GM12872 (cell line): ENCODE measurements around the gene ZWILCH.

Experiments used
- TF ChIP-seq, protein P1 (sequence below): IDR thresholded peaks from 3 replicates; pipeline ENCODE4 v1.5.1; 2011; ENCODE audit warnings: low read depth, mild to moderate bottlenecking, low read length, moderate library complexity; ENCODE audit not compliant: insufficient read depth

ZWILCH gene

DNA sequence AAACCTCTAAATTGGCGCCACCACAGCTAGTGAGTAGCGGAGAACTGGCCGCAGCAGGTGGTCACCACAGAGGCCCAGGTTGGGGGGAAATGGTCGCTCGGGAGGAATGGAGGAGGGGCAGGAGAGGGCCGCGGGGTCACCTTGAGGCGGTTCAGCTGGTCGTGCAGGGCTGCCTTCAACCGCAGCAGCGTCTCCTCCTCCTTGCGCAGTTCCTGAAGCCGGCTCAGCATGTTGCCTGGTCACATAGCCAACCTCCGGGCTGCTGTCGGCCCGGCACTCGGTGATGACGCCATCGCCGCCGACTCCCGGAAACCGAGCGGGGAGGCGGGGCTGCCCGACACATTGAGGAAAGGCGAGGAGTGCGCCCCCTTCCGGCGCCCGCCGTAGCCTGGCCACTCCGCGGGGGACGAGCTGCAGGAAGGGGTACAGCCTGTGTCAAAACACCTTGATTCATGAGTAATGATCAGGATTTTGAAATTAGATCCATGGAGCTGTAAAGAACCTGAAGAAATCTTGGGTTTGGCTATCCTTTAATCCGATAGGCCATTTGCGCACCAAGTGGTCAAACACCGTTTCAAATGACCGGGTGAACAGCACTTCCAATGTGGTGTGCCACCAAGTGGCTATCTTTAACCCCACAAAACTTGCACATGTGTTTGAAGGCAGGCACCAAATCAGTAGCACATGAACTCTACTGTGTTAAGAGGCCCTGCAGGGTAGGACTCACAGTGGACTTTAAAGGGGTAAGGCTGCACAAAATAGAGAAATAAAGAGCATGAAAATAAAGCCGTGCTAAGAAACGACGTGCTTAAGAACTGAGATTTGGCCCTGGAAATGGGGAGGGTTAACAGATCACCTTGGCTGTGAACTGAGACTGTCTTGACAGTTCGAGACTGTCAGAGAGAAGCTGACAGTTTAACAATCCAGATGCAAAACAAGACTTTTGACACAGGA lies 7.3 kb upstream of the ZWILCH start, which contains the start of gene SNAPC5:
TSS of gene SNAPC5 (minus strand) at position 261 of the 954 bp plus-strand sequence. CDS start at position 230, 31 bp downstream.
- TF ChIP-seq, protein P1, sequence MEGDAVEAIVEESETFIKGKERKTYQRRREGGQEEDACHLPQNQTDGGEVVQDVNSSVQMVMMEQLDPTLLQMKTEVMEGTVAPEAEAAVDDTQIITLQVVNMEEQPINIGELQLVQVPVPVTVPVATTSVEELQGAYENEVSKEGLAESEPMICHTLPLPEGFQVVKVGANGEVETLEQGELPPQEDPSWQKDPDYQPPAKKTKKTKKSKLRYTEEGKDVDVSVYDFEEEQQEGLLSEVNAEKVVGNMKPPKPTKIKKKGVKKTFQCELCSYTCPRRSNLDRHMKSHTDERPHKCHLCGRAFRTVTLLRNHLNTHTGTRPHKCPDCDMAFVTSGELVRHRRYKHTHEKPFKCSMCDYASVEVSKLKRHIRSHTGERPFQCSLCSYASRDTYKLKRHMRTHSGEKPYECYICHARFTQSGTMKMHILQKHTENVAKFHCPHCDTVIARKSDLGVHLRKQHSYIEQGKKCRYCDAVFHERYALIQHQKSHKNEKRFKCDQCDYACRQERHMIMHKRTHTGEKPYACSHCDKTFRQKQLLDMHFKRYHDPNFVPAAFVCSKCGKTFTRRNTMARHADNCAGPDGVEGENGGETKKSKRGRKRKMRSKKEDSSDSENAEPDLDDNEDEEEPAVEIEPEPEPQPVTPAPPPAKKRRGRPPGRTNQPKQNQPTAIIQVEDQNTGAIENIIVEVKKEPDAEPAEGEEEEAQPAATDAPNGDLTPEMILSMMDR = peak; percentile 92

DNA sequence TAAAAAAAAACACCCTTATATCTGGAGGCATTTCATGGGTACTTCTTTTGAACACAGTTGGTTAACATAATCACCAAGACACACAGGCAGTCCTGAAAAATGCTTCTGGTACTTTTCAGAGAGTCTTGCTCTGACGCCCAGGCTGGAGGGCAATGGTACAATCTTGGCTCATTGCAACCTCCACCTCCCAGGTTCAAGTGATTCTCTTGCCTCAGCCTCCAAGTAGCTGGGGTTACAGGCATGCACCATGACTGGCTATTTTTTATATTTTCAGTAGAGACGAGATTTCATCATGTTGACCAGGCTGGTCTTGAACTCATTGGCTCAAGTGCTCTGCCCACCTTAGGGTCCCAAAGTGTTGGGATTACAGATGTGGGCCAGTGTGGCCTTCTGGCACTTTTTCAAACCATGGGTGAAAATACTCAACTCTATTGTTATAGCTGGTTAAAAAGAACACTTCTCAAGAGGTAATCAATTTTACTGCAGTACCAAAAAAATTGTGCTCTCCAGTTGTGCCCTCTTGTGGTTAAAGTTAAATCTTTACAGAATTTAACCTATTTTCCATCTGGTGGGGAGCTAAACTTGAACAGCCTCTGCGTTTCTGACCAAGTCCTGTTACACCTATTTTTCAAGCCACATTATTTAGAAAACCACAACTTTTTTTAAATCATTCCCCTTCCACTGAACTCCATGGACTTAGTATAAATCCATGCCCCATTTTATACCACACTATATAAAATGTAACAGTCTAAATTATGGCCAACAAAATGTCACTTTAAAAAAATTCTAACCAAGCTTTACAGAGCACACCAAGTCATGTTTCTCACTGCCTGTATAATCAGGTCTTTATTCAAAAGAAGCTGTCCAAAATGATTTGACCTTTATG lies 6.4 kb upstream of the ZWILCH start:
- TF ChIP-seq, protein P1 = peak; percentile 36; the same call in 2 of the 3 replicates

DNA sequence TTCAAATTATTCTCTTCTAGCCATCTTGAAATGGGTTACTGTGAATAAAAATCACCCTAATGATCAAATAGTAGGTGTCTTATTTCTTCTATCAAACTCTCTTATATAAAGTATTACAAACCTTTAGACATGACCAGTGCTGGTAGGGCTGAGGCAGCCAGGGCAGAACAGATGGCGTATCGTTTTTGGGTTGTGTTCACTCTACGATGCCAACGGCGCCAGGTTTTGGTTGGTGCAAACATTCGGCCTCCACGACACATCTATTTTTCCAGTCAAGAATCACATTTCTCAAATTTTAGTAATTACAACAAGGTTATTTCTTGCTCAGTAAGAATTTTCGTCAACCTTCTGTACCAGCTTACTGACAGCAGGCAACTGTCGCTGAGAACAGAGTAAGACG lies 2.6 kb upstream of the ZWILCH start:
- TF ChIP-seq, protein P1 = no peak

DNA sequence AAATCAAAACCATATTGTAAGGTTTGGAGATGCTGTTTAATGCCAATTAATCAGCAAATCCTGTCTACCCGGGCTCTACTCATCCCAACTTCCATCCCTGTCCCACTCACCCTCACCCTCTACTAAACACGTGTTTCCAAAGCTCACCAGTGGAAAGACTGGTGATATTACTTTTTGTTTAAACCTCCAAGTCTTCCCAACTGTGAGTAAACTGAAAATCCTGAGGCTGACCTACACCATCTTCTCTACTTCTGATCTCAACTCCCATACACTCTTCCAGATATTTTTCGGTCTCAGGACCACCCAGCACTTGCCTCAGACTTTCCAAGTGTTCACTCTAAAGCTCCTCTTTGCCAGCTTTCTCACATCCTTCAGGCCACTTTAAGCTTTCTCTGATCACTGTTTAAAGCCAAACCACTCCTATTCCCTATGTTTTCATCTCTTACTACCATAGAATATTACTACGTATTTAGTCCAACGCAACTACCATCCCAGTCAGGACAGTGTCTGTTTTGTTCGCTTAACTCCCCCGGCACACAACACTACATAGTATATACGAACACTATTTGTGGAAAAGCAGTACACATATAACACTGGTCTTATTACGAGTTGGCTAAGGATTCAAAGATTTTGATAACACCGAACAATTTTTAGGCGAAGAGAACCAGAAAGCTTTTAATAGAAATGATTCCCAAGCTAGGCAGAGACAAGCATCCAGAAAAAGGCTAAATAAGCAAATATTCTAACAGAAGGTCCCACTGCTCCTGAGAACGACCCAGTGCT lies 1.2 kb upstream of the ZWILCH start:
- TF ChIP-seq, protein P1 = no peak

DNA sequence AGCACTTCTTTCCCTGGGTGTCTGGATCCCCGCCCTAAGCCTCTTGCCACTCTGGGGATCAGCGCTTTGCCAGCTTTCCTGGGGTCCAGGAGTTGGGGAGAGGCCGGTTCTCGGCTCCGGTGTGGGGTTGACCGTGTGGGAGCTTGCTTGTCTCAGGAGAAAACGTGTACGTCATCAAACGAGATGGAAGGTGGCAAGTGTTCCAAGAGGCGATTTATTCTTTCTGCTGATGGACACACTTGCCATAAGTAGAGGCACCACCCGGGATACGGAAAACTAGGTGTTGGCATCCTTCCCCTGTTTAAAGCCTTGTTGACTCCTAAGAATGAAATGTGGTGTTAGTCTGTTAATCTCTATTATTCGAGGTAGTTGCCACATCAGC lies 295 bp downstream of the ZWILCH start:
- TF ChIP-seq, protein P1 = no peak

DNA sequence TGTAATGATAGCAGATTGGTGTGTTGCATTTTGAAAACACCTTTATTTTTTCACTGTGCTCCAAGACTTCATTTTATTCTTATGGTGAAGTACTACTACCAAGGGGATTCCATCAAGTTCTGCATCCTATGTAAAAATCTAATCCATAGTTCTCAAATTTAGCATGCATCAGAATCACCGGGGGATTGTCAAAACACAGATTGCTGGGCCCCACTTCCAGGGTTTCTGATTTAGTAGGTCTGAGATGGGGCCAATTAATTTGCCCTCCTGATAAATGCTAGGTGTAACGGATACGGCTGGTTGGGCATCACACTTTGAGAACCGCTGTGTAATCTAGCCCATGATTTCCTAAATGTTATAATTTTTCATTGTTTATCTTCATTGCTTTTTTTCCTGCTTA lies 692 bp downstream of the ZWILCH start:
- TF ChIP-seq, protein P1 = no peak
